Ovary (tissue), 9 donors: Measurements from ENCODE around the gene ZSCAN10. TPM values are rescaled to one million over a fixed set of nuclear protein-coding genes. Genes with fewer than 3 reads are reported as not detected.
A peak's percentile ranks its signal among the peaks of the same experiment; 100 is the strongest.

Experiments used
- DNase-seq, 5 donors: peaks; one replicate each; pipeline ENCODE4 v3.0.0-alpha.2; 2019 to 2020
- H3K27ac ChIP-seq, 2 donors: fragments of 200-600 bp; one replicate each; pipeline versions ENCODE4 v1.5.1 to v1.8.0; 2019 to 2022
- H3K27me3 ChIP-seq: fragments of 200-600 bp; one replicate; pipeline ENCODE4 v1.8.0; 2022
- H3K36me3 ChIP-seq: fragments of 200-600 bp; sonication (generic); one replicate; pipeline ENCODE4 v1.5.1; 2019
- H3K4me1 ChIP-seq: one replicate; pipeline ENCODE4 v1.8.1; 2013; ENCODE audit warnings: mild to moderate bottlenecking, moderate library complexity; ENCODE audit not compliant: insufficient read depth
- H3K4me3 ChIP-seq: fragments of 200-600 bp; sonication (generic); one replicate; pipeline ENCODE4 v1.5.1; 2017
- H3K9me3 ChIP-seq, 2 donors: fragments of 200-600 bp in 1 of 2; sonication (generic) in 1 of 2; one replicate each; pipeline versions ENCODE4 v1.5.1 to v1.8.1; 2013 to 2019; ENCODE audit warnings: mild to moderate bottlenecking in 1 of 2, moderate library complexity in 1 of 2
- EP300 ChIP-seq: sonication (generic); formaldehyde crosslinking; IDR thresholded peaks from one replicate; pipeline ENCODE4 v1.6.1; 2017; ENCODE audit warnings: antibody characterized with exemption
- POLR2A ChIP-seq: fragments of 450-650 bp; IDR thresholded peaks from one replicate; pipeline ENCODE4 v1.6.1; 2017; ENCODE audit warnings: antibody characterized with exemption, mild to moderate bottlenecking, moderate library complexity
- WGBS, 3 donors: extraction: QIAGEN DNeasy Blood & Tissue Kit in 1 of 3; methylation state at CpG; one replicate each; pipeline versions ENCODE4 v1.1.5 to v1.1.7; 2013 to 2017; 5-methylcytosine and 5-hydroxymethylcytosine counted together
- intact Hi-C, 4 donors: fragments of 100-400 bp; cut with DNase I; formaldehyde crosslinking; loops; one replicate each; pipeline versions ENCODE4 v1.11.0 to v1.15.1; 2022 to 2023
- polyA plus RNA-seq, 2 donors: library from polyadenylated mRNA; stranded (reverse); fragments of 200-250 nt in 1 of 2; fragments of 350-450 nt in 1 of 2; fragmentation: Illumina TruSeq in 1 of 2; extraction: RNeasy Lipid Tissue Mini Kit (QIAGEN cat#74804) in 1 of 2; gene quantifications; one replicate each; pipeline ENCODE4 v1.2.3, GENCODE V29; 2013 to 2014
- total RNA-seq, 7 donors: library from RNA; depleted of rRNA in 2 of 7; stranded (reverse); fragments of >200 nt in 2 of 7; fragmentation: NEBNext Ultra II Directional in 3 of 7; extraction: Animal tissue kit (Norgen Biotek cat#: 25700) in 3 of 7; gene quantifications; one replicate each; pipeline versions ENCODE4 v1.1.0 to v1.2.4, GENCODE V29; 2016 to 2023
- TF ChIP-seq, protein P1 (sequence below), 3 donors: fragments of 450-650 bp in 2 of 3; fragments of 200-600 bp in 1 of 3; IDR thresholded peaks; one replicate each; pipeline versions ENCODE4 v1.5.1 to v1.8.0; 2016 to 2022; ENCODE audit warnings: antibody characterized with exemption in 3 of 3, mild to moderate bottlenecking in 1 of 3
- donor health status: DM: no; HTN: no; CAD: no; lungs with moderate emphysema.
- donor health status: DM: no; HTN: no; CAD: no.
- donor health status: Bipolar disorder and iron deficiency.
- donor health status: DM: yes; HTN: yes; CAD: no.
- donor health status: DM: no; HTN: no; CAD: no.
- donor health status: DM: yes; HTN: yes; CAD: no.

Gene ZSCAN10
- total and polyA plus RNA-seq, 9 donors: 0.06 to 0.69 (median 0.47) TPM; not detected in 6

DNA sequence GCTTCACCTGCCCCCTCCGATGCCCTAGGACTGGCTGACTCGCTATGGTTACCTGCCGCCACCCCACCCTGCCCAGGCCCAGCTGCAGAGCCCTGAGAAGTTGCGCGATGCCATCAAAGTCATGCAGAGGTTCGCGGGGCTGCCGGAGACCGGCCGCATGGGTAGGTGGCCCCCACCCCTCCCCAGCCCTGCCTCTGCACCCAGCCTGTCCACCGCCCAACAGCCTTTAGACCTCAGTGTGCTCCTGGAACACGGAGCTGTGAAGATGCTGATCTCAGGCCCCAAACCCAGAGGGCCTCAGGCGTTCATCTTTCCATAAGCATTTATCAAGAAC is 51.7 kb downstream of the ZSCAN10 start:
- H3K36me3 ChIP-seq: no peaks in the 10 kb centered on the region
- DNase-seq: no peak
- peaks cover 5% of the 10 kb centered on the region for H3K4me1 ChIP-seq
- H3K4me3 ChIP-seq: no peak overlapping the region
- H3K27ac ChIP-seq: no peak overlapping the region
- no peaks in the 10 kb centered on the region for H3K9me3 ChIP-seq
- intact Hi-C loops: no loop called here
- WGBS, 3 donors: 6 to 9% (median 7%) methylated on average over 12 to 13 of the region's 13 CpGs
- TF ChIP-seq, protein P1, sequence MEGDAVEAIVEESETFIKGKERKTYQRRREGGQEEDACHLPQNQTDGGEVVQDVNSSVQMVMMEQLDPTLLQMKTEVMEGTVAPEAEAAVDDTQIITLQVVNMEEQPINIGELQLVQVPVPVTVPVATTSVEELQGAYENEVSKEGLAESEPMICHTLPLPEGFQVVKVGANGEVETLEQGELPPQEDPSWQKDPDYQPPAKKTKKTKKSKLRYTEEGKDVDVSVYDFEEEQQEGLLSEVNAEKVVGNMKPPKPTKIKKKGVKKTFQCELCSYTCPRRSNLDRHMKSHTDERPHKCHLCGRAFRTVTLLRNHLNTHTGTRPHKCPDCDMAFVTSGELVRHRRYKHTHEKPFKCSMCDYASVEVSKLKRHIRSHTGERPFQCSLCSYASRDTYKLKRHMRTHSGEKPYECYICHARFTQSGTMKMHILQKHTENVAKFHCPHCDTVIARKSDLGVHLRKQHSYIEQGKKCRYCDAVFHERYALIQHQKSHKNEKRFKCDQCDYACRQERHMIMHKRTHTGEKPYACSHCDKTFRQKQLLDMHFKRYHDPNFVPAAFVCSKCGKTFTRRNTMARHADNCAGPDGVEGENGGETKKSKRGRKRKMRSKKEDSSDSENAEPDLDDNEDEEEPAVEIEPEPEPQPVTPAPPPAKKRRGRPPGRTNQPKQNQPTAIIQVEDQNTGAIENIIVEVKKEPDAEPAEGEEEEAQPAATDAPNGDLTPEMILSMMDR (IDR thresholded peaks at IDR 0.05): no peak
- TF ChIP-seq EP300 (no peak), POLR2A (no peak)
- peaks cover 4% of the 10 kb centered on the region for H3K27me3 ChIP-seq

DNA sequence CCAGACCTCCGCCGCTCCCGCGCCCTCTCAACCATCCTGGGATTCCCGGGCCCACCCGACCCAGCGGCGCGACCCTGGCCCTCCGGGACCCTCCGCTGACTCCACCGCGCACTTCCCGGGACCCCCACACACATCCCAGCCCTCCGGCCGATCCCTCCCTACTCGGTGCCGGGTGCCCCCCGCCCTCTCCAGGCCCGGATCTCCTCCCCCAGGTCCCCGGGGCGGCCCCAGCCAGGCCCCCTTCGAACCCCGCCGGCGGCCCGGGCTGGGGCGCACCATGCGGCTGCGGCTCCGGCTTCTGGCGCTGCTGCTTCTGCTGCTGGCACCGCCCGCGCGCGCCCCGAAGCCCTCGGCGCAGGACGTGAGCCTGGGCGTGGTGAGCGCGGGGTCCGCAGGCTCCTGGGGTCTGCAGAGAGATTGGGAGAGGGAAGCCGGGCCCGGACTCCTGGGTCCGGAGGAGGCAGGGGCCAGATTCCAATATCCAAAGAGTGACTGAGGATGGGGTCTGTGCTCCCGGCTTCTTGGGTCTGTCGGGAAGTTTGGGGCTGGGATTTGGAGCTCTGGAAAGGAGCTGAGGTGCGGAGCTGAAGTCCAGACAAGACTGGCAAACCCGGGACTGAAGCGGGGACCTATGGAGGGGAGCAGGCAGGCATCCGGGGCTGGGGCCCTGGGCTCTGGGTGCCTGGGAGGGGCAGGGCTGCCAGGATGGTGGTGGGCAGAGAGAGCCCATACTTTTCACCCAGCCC is 52.3 kb downstream of the ZSCAN10 start:
- peaks cover 4% of the 10 kb centered on the region for H3K27me3 ChIP-seq
- intact Hi-C loops: no loop called here
- peaks cover 5% of the 10 kb centered on the region for H3K4me1 ChIP-seq
- H3K4me3 ChIP-seq: no peak overlapping the region
- 1 to 2% (median 1%) methylated on average over 38 to 54 of the region's 54 CpGs for WGBS, 3 donors
- no peaks in the 10 kb centered on the region for H3K36me3 ChIP-seq
- H3K9me3 ChIP-seq: no peaks in the 10 kb centered on the region
- no peak overlapping the region for H3K27ac ChIP-seq
- DNase-seq: no peak
- TF ChIP-seq EP300: no peak
- TF ChIP-seq, protein P1 (IDR thresholded peaks at IDR 0.05): no peak
- no peak for TF ChIP-seq POLR2A

DNA sequence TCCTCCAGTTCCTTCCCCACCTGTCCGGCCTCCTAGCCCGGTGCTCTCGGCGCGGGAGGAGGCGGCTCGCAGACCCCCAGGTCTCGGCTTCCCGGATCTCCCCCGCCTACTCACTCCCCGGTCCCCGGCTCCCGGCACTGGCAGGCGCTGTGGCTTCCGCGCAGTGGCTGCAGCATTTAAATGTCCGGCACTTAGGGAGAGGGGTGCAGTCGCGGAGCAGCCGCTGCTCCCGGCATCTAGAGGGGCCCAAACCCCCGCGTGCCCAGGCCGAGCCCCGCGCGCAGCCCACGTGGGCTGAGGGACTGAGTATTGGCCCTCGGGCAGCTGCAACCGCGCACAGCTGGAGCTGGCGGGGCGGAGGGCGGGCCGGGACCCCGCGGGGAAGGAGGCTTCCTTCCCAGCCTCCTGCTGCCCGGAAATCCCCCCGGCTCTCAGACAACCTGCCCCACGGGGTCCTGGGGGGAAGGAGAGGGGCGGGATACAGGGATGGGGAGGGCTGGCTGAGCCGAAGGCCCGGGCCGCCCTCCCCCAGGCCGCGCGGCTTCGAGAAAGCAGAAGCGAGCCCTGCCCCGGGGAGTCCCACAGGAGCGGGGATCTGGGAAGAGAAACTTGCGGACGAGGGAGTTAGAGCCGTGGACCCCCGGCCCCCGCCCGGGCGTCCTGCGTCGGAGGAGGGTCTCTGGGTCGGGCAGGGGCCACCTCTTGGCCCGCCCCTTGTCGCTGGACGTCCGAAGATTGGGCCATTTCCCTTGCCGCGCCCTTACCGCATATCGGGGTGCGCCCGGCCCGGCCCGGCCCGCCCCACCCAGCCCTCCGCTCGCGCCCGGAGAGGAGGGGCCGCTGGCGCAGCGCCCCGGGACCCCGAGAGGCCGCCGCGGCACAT is 53.1 kb downstream of the ZSCAN10 start, which contains the start of gene MMP25:
Gene MMP25, plus strand, starts transcription at position 804 of the 883 bp plus-strand sequence. CDS start 357 bp downstream, outside the sequence.
- Histone ChIP-seq H3K9me3 (no peaks in the 10 kb centered on the region), H3K27me3 (peaks cover 4% of the 10 kb centered on the region), H3K4me3 (peak within 1 kb of the TSS; percentile 6), H3K27ac (no peak within 1 kb of the TSS), H3K4me1 (peaks cover 5% of the 10 kb centered on the region), H3K36me3 (no peaks in the 10 kb centered on the region)
- intact Hi-C loops: no loop called here
- WGBS, 3 donors: 0 to 1% (median 1%) methylated on average over 53 to 86 of the region's 86 CpGs
- DNase-seq: no peak
- TF ChIP-seq, protein P1 (IDR thresholded peaks at IDR 0.05): no peak
- TF ChIP-seq POLR2A (no peak), EP300 (no peak)

DNA sequence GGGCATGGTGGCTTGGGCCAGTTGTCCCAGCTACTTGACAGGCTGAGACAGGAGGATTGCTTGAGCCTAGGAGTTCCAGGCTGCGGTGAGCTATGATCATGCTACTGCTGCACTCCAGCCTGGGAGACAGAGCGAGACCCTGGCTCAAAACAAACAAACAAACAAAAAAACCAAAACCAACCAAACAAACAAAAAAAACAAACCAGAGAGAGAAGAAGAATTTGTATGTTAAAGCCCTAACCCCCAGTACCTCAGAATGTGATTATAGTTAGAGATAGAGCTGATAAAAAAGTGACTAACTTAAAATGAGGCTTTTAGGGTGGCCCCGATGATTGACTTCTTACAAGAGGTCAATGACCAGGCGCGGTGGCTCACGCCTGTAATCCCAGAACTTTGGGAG is 54.4 kb downstream of the ZSCAN10 start:
- Histone ChIP-seq H3K9me3 (no peaks in the 10 kb centered on the region), H3K4me3 (no peak overlapping the region), H3K36me3 (no peaks in the 10 kb centered on the region), H3K4me1 (peaks cover 5% of the 10 kb centered on the region), H3K27ac (no peak overlapping the region), H3K27me3 (peaks cover 4% of the 10 kb centered on the region)
- WGBS, 3 donors: 81 to 87% (median 82%) methylated on average over 6 of the region's 6 CpGs
- DNase-seq: no peak
- intact Hi-C loops: no loop called here
- TF ChIP-seq, protein P1 (IDR thresholded peaks at IDR 0.05): no peak
- TF ChIP-seq EP300 (no peak), POLR2A (no peak)
